Fibroblast of skin of left quadriceps (primary cell): ENCODE results near the gene FAF2.
"Not testable (repeated sequence)": the region's sequence is repeated elsewhere in the genome, so short reads cannot be mapped to it uniquely, and the experiment has no call there.

ENCODE experiments used
- DNase-seq, 2 experiments: peaks; one replicate each; pipeline ENCODE4 v3.0.0-alpha.2; 2013; ENCODE audit warnings: low read depth in 2 of 2

FAF2 gene

DNA sequence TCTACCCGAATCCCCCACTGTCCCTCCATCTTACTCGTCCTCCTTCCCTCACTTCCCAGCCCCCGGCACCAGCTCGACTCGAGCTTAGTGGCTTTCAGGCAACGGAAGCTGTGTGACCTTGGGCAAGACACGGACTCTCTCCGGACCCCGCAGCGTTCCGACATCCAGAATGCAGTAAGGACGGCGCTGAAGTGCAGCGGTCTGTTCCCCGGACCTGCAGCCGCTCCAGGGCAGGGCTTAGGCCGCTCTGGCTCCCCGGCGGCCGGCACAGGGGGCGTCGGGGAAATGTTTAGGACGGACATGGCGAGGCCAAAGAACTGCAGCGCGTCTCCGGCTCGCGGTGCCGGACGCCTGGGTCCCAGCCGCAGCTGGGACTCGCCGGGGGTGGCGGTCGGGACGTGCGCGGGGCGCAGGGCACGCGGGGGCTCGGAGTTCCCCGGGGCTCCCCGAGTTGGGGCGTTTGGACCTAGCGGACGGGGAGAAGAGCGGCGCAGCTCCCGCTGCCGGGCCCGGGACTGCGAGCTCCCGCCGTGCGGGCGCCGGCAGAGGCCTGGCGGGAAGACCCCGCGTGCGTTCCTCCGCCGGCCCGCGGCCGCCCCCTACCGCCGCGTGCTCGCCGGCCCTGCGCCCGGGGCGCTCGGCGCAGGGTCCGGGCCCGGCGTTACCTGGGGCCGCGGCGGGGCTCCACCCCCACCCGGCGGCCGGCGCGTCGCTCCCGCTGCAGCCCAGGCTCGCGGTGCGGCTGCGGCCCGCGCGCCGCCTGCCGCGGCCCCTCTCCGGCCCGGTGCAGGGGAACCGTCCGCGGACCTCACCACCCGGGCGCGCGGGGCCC lies 94.6 kb downstream of the FAF2 start:
- no peak for DNase-seq

DNA sequence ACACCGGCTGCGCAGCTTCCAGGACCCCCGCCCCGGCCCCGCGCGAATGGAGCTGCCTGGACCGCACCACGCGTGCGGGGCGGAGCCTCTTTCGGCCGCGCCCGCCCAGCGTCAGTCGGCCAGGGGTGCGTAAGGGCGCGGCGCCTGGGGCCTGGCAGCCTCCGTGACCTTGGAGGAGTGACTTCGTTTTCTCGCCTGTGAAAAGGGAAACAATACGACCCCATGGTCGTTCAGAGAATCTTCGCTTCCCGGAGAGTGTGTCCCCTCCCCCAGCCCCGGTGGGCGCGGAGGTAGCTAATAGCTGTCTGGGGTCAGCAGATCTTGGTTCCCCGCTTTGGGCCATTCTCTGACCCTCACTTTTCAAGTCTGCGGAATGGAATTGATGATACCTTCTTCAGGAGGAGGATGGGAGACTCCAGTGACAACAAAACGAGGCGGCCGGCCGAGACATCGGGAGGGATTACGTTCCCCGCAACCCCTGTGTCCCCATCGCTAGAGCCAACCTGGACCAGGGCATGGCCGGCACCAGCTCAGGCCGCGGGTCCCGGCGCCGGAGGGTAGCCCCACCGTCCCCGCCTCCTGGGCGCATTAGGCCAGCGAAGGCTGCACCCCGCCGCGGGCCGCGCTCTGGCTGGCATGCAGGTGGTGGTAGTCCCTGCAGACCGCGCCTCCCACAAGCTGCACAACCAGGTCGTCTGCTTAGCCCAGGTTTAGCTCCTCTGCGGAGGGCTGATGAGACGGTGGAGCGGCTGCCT lies 95.4 kb downstream of the FAF2 start:
- no peak for DNase-seq

DNA sequence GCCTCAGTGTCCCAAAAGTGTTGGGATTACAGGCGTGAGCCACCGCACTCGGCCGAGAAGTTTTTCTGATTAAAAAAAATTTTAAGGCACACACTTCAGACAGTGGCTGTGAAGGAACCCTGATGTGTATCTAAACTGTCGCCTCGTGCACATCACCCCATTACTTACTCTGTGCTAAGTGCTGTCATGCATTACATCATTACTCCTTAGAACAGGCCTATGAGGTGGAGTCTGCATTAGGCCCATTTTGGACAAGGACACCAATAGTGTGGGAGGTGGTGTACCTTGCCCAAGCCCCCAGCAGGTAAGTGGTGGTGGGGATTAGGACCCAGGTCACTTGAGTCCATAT lies 97.2 kb downstream of the FAF2 start:
- no peak for DNase-seq

DNA sequence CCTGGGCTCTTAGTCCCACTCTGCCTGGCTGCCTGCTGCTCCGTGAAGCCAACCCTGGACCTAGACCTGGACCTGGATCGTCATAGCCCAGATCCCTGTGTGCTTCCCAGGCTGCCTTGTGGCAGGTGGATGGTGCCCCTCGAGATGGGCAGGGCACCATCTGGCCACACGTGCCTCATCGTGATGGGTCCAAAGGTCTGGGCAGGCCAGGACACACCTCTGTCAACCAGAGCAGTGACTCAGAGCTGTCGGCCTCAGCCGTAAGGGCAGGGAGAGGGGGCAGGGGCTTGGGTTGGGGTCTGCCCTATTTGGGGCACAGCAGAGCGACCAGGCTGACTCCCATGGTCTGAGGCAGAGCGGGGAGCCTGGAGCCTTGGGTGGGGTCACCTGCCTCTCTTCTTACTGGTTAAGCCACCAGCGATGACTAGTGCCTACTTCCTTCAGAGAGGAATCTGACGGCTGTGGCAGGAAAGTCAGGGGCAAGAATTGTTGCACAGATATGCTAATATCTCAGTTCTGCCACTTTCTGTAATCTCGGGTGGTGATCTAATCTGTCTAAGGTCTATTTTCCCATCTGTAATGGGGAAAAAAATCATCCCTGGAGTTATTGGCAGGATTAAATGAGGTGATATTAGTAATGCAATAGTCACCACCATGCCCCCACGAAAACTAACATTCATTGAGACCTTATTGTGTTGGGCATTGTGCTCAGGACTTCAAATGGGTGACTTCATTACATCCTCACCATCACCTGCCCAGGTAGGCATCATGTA lies 97.7 kb downstream of the FAF2 start:
- DNase-seq = no peak

DNA sequence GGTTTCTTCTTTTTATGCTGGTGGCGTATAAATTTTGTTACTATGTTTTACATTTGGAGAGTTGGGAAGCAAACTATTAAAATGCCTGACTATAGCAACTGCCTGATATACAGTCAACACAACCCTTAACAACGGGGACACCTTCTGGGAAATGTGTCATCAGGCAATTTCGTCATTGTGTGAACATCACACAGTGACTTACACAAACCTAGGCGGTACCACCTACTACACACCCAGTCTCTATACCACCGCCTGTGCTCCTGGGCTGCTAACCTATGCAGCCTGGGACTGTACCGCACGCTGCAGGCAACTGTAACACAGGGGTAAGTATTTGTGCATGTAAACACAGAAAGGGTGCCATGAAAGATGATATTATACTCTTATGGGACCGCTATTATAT lies 99.6 kb downstream of the FAF2 start:
- no peak for DNase-seq

DNA sequence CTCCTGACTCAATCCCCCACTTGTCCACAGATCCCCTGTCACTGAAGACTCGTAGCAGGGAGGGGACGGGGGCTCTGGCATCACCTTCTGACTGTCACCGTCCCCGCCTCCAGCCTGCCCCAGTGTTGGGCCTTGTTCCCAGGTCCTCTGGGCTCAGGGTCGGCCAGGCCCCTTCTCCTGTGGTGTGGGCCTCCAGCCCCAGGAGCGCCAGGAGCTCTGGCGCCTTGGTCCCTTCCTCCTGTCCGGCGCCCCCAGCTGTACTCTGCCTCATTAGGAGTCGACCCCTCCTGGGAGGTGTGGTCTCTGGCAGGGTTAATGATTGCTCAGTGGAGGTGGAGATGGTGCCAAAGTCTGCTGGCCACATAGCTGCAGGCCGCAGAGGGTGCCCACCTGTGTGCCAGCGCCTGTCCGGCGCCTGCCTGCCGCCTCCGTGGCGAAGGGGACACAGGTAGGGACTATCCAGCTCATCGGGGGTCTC lies 100.8 kb downstream of the FAF2 start, which contains the start of gene CDHR2:
Gene CDHR2 (plus strand): TSS at position 376 of the 478 bp plus-strand sequence. CDS start 16,011 bp downstream, outside the sequence.
- no peak for DNase-seq

DNA sequence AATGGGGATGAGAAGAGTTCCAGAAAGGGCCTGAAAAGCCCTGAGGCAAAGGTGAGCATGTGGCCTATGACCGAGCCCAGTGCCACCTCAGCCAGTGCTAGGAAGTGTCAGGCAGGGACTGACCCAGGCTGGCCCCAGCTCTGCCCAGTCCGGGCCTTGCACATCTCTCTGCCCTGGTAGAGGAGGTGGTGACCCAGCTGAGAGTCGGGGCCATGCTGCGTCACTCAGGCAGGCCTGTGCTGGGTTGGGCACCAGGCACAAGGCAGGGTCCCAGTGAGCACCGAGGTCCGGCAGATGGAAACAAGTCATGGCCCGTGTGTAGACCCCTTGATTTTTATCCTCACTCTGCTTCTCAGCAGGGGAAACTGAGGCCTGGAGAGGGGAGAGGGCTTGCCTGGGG lies 101.7 kb downstream of the FAF2 start:
- no peak for DNase-seq

DNA sequence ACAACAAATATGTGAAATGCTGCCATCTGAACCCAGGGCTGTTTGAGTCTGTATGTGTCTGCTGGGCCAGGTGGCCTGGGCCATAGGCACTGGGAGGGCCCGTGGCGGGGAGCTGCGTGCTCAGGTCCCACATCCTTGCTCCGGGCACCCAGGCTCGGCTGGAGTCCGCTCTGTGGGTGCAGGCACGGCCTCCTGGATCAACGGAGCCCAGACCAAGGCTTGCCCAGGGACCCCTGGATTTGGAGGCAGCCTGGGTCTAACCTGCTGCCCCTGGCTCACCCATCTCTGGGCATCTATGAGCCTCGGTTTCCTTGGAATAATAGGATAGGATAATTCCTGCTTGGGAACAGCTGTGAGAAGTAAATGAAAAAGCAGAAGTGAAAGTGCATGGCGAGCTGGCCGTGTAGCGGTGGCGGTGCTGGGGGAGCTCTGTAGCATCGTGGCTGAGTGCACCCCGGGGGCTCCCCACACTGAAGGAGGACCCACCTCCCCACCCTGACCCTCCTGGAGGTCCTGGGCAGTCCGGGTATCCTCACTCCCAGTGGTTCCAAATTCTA lies 102.2 kb downstream of the FAF2 start:
- no peak for DNase-seq

DNA sequence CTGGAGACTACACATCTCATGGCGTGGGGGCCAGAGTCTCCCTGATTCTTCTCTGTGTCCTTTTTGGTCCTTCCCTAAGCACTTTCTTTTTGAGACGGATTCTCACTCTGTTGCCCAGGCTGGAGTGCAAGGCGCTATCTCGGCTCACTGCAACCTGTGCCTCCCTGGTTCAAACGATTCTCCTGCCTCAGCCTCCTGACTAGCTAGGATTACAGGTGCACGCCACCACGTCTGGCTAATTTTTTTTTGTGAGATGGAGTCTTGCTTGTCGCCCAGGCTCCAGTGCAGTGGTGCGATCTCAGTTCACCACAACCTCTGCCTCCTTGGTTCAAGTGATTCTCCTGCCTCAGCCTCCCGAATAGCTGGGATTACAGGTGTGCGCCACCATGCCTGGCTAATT lies 102.8 kb downstream of the FAF2 start:
- not testable (repeated sequence) for DNase-seq

DNA sequence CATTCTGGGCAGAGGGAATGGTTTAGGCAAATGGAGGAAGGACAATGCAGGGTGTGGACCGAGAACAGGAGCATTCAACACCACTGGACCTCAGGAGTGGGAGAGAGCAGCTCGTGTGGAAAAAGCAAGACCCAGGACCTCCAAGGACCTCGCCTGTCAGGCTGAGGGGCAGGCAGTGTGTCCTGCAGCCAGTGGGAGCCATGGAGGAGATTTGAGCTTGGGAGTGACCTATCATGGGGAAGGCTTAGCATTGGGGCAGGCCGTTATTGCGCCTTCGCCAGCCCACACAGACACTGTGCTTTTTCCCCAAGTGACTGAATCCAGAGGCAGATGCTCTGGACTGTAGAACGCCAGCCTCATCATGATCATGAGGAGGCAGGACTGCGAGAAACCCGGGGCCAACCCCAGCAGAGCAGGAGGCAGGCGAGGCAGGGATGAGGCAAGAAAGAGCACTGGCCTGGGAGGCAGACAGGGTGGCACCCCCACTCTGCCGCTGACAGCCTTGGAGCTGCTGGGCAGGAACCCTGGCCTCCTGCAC lies 104.2 kb downstream of the FAF2 start:
- DNase-seq = no peak

DNA sequence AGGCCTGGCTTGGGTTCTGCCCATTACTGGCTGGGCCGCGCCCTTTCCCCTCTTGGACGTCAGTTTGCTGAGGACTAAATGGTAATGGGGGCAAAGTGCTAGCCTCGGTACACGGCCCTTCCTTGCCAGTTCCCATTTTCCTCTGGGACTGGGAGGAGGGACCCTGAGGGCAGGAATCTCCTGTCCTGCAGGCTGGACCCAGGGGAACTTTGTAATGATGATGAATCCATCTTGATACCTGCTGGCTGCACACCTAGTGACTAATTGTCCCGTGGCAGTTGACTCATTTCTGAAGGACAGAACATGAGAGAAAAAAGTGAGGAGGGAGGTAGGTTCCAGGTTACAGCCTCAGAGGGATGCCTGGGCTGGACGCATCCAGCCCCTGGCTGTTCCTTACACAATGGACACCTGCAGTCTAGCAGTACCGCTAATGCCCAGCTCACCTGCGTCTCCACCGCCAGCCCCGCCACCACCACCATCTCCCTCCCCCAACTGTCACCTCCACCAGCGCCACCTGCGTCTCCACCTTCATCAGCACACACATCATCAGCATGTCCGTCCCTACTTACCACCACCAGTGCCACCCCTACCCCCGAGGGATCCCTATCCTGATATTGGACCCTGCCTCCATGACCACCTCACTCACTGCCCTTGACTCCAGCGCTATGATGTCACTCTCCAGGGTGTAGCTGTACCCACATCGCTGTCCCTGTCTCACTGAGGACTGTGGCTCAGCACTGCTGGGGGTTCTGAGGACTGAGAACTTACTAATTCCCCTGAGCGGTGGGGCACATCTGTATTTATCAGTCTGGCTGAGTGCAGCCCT lies 105.3 kb downstream of the FAF2 start:
- no peak for DNase-seq

DNA sequence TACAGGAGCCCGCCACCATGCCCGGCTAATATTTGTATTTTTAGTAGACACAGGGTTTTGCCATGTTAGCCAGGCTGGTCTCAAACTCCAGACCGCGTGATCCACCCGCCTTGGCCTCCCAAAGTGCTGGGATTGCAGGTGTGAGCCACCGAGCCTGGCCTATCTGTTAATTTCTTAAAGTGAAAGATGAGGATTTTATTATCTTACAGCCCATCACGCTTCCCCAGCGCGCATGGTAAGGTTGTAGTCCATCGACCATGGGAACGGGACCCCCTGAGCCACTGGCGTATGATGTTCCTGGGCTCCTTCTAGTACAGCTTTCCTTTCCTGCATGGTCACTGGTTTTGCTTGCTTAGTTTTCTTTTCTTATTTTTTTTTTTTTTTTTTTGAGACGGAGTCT lies 109.7 kb downstream of the FAF2 start:
- no peak for DNase-seq
